BLaER1 treated with 17β-estradiol and CSF1 and Interleukin-3, amounts not matched to agents 10 nM and 100 nM (cell line): ENCODE results near the gene VAT1.
A peak's percentile ranks its signal among the peaks of the same experiment; 100 is the strongest.

Experiments used
- H3K27ac ChIP-seq, 11 experiments: shearing (Covaris generic); formaldehyde crosslinking; 2 replicates each; pipeline ENCODE4 v1.8.1; 2022
- H3K27me3 ChIP-seq, 11 experiments: shearing (Covaris generic); formaldehyde crosslinking; 2 replicates each; pipeline ENCODE4 v1.8.1; 2022
- H3K36me3 ChIP-seq, 11 experiments: shearing (Covaris generic); formaldehyde crosslinking; 2 replicates each; pipeline ENCODE4 v1.8.1; 2022
- H3K4me1 ChIP-seq, 10 experiments: shearing (Covaris generic); formaldehyde crosslinking; 2 replicates each; pipeline ENCODE4 v1.8.1; 2022
- H3K4me2 ChIP-seq, 11 experiments: shearing (Covaris generic); formaldehyde crosslinking; 2 replicates each; pipeline ENCODE4 v1.8.1; 2022
- H3K4me3 ChIP-seq, 10 experiments: shearing (Covaris generic); formaldehyde crosslinking; 2 replicates each; pipeline ENCODE4 v1.8.1; 2022
- H3K9ac ChIP-seq, 11 experiments: shearing (Covaris generic); formaldehyde crosslinking; 2 replicates each; pipeline ENCODE4 v1.8.1; 2022
- H3K9me3 ChIP-seq, 11 experiments: shearing (Covaris generic); formaldehyde crosslinking; replicated peaks in 1 of 11; 2 replicates each; pipeline ENCODE4 v1.8.1; 2022
- H4K20me1 ChIP-seq, 11 experiments: shearing (Covaris generic); formaldehyde crosslinking; 2 replicates each; pipeline ENCODE4 v1.8.1; 2022
- Cebpa-rat ChIP-seq, 11 experiments: shearing (Covaris generic); IDR thresholded peaks; 2 replicates each; pipeline ENCODE4 v1.8.1; 2022

VAT1 gene

GRCh38 chr17:43051969-43052368, 29.8 kb upstream of the VAT1 start:
- Histone ChIP-seq H3K36me3 (peaks cover 34 to 100% (median 100%) of the 10 kb centered on the region in 11 experiments), H3K4me2 (no peak overlapping the region), H3K9ac (no peak overlapping the region), H4K20me1 (no peaks in the 10 kb centered on the region), H3K9me3 (no peaks in the 10 kb centered on the region), H3K27me3 (no peaks in the 10 kb centered on the region), H3K27ac (no peak overlapping the region), H3K4me1 (no peaks in the 10 kb centered on the region), H3K4me3 (no peak overlapping the region)
- no peak for TF ChIP-seq Cebpa-rat (IDR thresholded peaks at IDR 0.05)

GRCh38 chr17:43044024-43044423, 21.8 kb upstream of the VAT1 start:
- H4K20me1 ChIP-seq = no peaks in the 10 kb centered on the region
- no peak overlapping the region for H3K27ac ChIP-seq
- no peaks in the 10 kb centered on the region for H3K9me3 ChIP-seq
- no peaks in the 10 kb centered on the region for H3K4me1 ChIP-seq
- H3K36me3 ChIP-seq = peaks cover 6 to 80% (median 61%) of the 10 kb centered on the region in 11 experiments; a peak in 21 of 22 replicates
- no peak overlapping the region for H3K9ac ChIP-seq
- no peak overlapping the region for H3K4me3 ChIP-seq
- no peak overlapping the region for H3K4me2 ChIP-seq
- no peaks in the 10 kb centered on the region for H3K27me3 ChIP-seq
- TF ChIP-seq Cebpa-rat (IDR thresholded peaks at IDR 0.05) = no peak

- no peak overlapping the region for H3K27ac ChIP-seq
- no peaks in the 10 kb centered on the region for H3K9me3 ChIP-seq
- no peaks in the 10 kb centered on the region for H3K4me1 ChIP-seq
- no peak overlapping the region for H3K9ac ChIP-seq
- TF ChIP-seq Cebpa-rat (IDR thresholded peaks at IDR 0.05) = no peak
- H3K4me2 ChIP-seq = no peak overlapping the region
- H3K4me3 ChIP-seq = no peak overlapping the region
- H3K36me3 ChIP-seq = peaks cover 0 to 73% (median 54%) of the 10 kb centered on the region in 11 experiments; a peak in 19 of 22 replicates
- H4K20me1 ChIP-seq = no peaks in the 10 kb centered on the region
- H3K27me3 ChIP-seq = no peaks in the 10 kb centered on the region
Observed at GRCh38 chr17:43043307-43043706, 21.1 kb upstream of the VAT1 start.

GRCh38 chr17:43042025-43042628, 19.9 kb upstream of the VAT1 start:
- no peaks in the 10 kb centered on the region for H3K27me3 ChIP-seq
- no peak overlapping the region for H3K4me3 ChIP-seq
- H3K9ac ChIP-seq = no peak overlapping the region
- TF ChIP-seq Cebpa-rat (IDR thresholded peaks at IDR 0.05) = no peak
- no peak overlapping the region for H3K4me2 ChIP-seq
- no peaks in the 10 kb centered on the region for H3K4me1 ChIP-seq
- no peak overlapping the region for H3K27ac ChIP-seq
- no peaks in the 10 kb centered on the region; a peak in 1 of 22 replicates for H4K20me1 ChIP-seq
- H3K9me3 ChIP-seq = no peaks in the 10 kb centered on the region
- H3K36me3 ChIP-seq = peaks cover 0 to 61% (median 42%) of the 10 kb centered on the region in 11 experiments; a peak in 19 of 22 replicates

GRCh38 chr17:43040655-43041054, 18.5 kb upstream of the VAT1 start:
- Histone ChIP-seq H3K4me3 (no peak overlapping the region), H3K36me3 (peaks cover 0 to 47% (median 31%) of the 10 kb centered on the region in 11 experiments; a peak in 19 of 22 replicates), H3K27ac (no peak overlapping the region), H4K20me1 (peaks cover 0 to 4% (median 0%) of the 10 kb centered on the region in 11 experiments; a peak in 1 of 22 replicates), H3K9ac (no peak overlapping the region), H3K27me3 (no peaks in the 10 kb centered on the region), H3K4me2 (no peak overlapping the region), H3K9me3 (no peaks in the 10 kb centered on the region), H3K4me1 (no peaks in the 10 kb centered on the region)
- TF ChIP-seq Cebpa-rat (IDR thresholded peaks at IDR 0.05) = no peak

GRCh38 chr17:43039646-43040045, 17.5 kb upstream of the VAT1 start:
- H3K27ac ChIP-seq = no peak overlapping the region

GRCh38 chr17:43034894-43035293, 12.7 kb upstream of the VAT1 start:
- H3K4me2 ChIP-seq = peak overlapping the region in 8 of 11 experiments; percentile 2 to 58 (median 28); a peak in 10 of 22 replicates
- H3K9ac ChIP-seq = peak overlapping the region in 2 of 11 experiments; percentile 26 to 35; a peak in 2 of 22 replicates
- H3K36me3 ChIP-seq = no peaks in the 10 kb centered on the region; a peak in 1 of 22 replicates
- H3K4me3 ChIP-seq = no peak overlapping the region
- no peaks in the 10 kb centered on the region for H3K9me3 ChIP-seq
- peaks cover 4 to 25% (median 20%) of the 10 kb centered on the region in 10 experiments; a peak in 14 of 20 replicates for H3K4me1 ChIP-seq
- H3K27me3 ChIP-seq = no peaks in the 10 kb centered on the region
- no peak overlapping the region for H3K27ac ChIP-seq
- TF ChIP-seq Cebpa-rat (IDR thresholded peaks at IDR 0.05) = no peak
- peaks cover 0 to 4% (median 0%) of the 10 kb centered on the region in 11 experiments; a peak in 1 of 22 replicates for H4K20me1 ChIP-seq

More at GRCh38 chr17:43039646-43040045, 17.5 kb upstream of the VAT1 start:
- no peak for TF ChIP-seq Cebpa-rat (IDR thresholded peaks at IDR 0.05)
- no peaks in the 10 kb centered on the region for H3K27me3 ChIP-seq
- H3K36me3 ChIP-seq = peaks cover 0 to 37% (median 21%) of the 10 kb centered on the region in 11 experiments; a peak in 17 of 22 replicates
- H3K9ac ChIP-seq = no peak overlapping the region
- no peaks in the 10 kb centered on the region for H3K9me3 ChIP-seq
- H3K4me1 ChIP-seq = peaks cover 0 to 5% (median 3%) of the 10 kb centered on the region in 10 experiments; a peak in 14 of 20 replicates
- no peak overlapping the region for H3K4me2 ChIP-seq
- H3K4me3 ChIP-seq = no peak overlapping the region
- peaks cover 0 to 4% (median 0%) of the 10 kb centered on the region in 11 experiments; a peak in 1 of 22 replicates for H4K20me1 ChIP-seq

GRCh38 chr17:43033948-43034881, 12.0 kb upstream of the VAT1 start:
- Histone ChIP-seq H3K4me3 (no peak overlapping the region), H3K4me2 (peak overlapping the region in 9 of 11 experiments; percentile 2 to 58 (median 28); a peak in 12 of 22 replicates), H3K4me1 (peaks cover 4 to 30% (median 20%) of the 10 kb centered on the region in 10 experiments; a peak in 14 of 20 replicates), H3K9me3 (no peaks in the 10 kb centered on the region), H4K20me1 (peaks cover 0 to 4% (median 0%) of the 10 kb centered on the region in 11 experiments; a peak in 1 of 22 replicates), H3K36me3 (no peaks in the 10 kb centered on the region; a peak in 1 of 22 replicates), H3K9ac (peak overlapping the region in 3 of 11 experiments; percentile 25 to 35 (median 26); a peak in 2 of 22 replicates), H3K27ac (peak overlapping the region in 1 of 11 experiments; percentile 12; a peak in 1 of 22 replicates), H3K27me3 (no peaks in the 10 kb centered on the region)
- no peak for TF ChIP-seq Cebpa-rat (IDR thresholded peaks at IDR 0.05)

- Histone ChIP-seq H3K4me3 (no peak overlapping the region), H3K4me2 (no peak overlapping the region), H3K9me3 (no peaks in the 10 kb centered on the region), H3K27me3 (no peaks in the 10 kb centered on the region; a peak in 1 of 22 replicates), H3K9ac (no peak overlapping the region), H3K36me3 (no peaks in the 10 kb centered on the region), H4K20me1 (0 out of 22 replicates have a peak, but pooled peaks cover 0 to 4% (median 0%) of the 10 kb centered on the region in 11 experiments), H3K27ac (no peak overlapping the region), H3K4me1 (peaks cover 4 to 34% (median 24%) of the 10 kb centered on the region in 10 experiments; a peak in 14 of 20 replicates)
- no peak for TF ChIP-seq Cebpa-rat (IDR thresholded peaks at IDR 0.05)
Observed at GRCh38 chr17:43031666-43032065, 9.5 kb upstream of the VAT1 start.
